Muscle layer of duodenum (tissue), 2 donors: ENCODE results near the gene UTP11.

Experiments used
- H3K27ac ChIP-seq: one replicate; pipeline ENCODE4 v1.7.0; 2013; ENCODE audit warnings: mild to moderate bottlenecking, low read length
- H3K27me3 ChIP-seq: one replicate; pipeline ENCODE4 v1.7.0; 2013; ENCODE audit warnings: low read depth, mild to moderate bottlenecking, control low read depth, low read length
- H3K36me3 ChIP-seq, 2 donors: one replicate each; pipeline ENCODE4 v1.7.0; 2013; ENCODE audit warnings: low read length in 2 of 2, control low read depth in 1 of 2, mild to moderate bottlenecking in 1 of 2; ENCODE audit not compliant: insufficient read depth in 2 of 2, control insufficient read depth in 1 of 2
- H3K4me1 ChIP-seq, 2 donors: one replicate each; pipeline ENCODE4 v1.7.0; 2013; ENCODE audit warnings: low read length in 2 of 2, mild to moderate bottlenecking in 2 of 2, control low read depth in 1 of 2, moderate library complexity in 1 of 2; ENCODE audit not compliant: insufficient read depth in 2 of 2, control insufficient read depth in 1 of 2
- H3K4me3 ChIP-seq, 2 donors: one replicate each; pipeline ENCODE4 v1.7.0; 2013; ENCODE audit warnings: low read length in 2 of 2, low read depth in 1 of 2, mild to moderate bottlenecking in 1 of 2
- H3K9me3 ChIP-seq, 2 donors: one replicate each; pipeline ENCODE4 v1.7.0; 2013; ENCODE audit warnings: low read length in 2 of 2, control low read depth in 1 of 2, mild to moderate bottlenecking in 1 of 2; ENCODE audit not compliant: control insufficient read depth in 1 of 2
- donor health status: healthy.

The UTP11 gene

DNA sequence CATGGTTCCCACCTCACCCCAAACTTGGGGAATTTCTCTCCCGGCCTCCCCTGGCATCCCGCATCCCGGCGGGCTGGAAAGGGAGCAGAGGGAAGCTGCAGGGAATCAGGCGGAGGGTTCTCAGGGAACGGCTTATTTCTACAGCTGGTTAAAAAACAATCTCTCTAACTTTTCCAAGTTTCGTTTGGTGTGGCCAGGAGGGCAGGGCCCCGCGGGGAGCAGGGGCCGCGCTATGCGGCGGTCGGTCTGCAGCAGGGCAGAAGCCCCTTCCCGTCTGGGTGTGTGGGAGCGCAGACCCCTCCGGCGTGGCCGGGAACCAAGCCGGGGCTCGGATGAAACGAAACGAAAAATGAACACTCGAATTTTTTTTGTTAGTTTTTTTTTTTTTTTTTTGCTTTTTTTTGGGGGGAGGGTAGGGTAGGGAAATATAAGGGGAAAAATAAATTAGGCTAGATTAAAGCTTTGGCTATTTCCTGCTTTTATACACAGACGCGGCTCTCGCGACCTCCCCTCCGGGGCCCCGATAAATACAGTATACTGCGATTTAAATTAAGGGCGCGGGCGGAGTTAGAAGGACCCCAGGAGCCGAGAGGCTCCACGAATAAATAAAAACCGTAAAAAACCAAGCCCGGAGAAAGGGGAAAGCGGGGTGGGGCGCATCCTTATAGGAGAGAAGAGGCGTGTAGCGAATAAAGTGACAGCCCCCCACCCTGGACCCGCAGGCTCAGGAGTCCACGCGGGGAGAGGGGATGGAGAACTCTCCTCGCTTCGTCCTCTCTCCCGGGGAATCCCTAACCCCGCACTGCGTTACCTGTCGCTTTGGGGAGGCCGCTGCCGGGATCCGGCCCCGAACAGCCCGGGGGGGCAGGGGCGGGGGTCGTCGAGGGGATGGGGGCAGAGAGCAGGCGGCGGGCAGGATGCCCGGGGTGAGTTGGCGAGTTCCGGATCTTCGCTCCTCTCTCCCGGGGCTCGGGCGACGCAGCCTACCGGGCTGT is 32.0 kb downstream of the UTP11 start:
- H3K4me1 ChIP-seq: peaks cover 4 to 28% of the 10 kb centered on the region in 2 donors
- no peaks in the 10 kb centered on the region for H3K9me3 ChIP-seq
- H3K27ac ChIP-seq: no peak overlapping the region
- no peaks in the 10 kb centered on the region for H3K36me3 ChIP-seq
- H3K4me3 ChIP-seq: peak overlapping the region in 1 of 2 donors; percentile 9
- peaks cover 66% of the 10 kb centered on the region for H3K27me3 ChIP-seq

DNA sequence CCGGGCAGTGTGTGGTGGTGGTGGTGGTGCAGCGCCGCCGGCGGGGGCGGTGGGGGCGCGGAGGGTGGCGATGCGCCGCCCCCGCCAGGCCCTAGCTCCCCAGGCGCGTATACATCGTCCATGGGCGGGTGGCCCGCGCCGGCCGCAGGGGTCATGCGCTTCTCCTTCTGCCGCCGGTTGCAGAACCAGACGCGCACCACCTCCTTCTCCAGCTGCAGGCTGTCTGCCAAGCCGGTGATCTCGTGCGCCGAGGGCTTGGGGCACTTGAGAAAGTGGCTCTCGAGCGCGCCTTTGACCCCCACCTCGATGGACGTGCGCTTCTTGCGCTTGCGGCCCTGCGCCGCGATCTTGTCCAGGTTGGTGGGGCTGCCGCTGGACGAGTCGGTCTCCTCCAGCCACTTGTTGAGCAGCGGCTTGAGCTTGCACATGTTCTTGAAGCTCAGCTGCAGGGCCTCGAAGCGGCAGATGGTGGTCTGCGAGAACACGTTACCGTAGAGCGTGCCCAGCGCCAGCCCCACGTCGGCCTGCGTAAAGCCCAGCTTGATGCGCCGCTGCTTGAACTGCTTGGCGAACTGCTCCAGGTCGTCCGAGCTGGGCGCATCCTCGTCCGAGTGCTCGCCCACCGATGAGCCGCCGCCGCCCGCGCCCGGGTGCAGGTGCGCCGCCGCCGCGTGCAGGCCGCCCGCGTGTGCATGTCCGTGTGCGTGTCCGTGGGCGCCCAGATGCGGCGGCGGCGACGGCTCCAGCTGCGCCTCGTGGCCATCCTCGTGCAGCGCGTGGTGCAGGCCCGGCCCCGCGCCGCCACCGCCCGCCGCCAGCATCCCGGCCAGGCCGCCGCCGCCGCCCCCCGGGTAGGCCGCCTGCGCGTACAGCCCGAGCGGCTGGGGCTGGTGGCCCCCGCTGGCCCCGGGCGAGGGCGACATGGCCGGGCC is 33.1 kb downstream of the UTP11 start:
- Histone ChIP-seq H3K4me1 (peaks cover 4 to 28% of the 10 kb centered on the region in 2 donors), H3K36me3 (no peaks in the 10 kb centered on the region), H3K9me3 (no peaks in the 10 kb centered on the region), H3K27ac (no peak overlapping the region), H3K4me3 (peak overlapping the region in 1 of 2 donors; percentile 25), H3K27me3 (peaks cover 57% of the 10 kb centered on the region)

DNA sequence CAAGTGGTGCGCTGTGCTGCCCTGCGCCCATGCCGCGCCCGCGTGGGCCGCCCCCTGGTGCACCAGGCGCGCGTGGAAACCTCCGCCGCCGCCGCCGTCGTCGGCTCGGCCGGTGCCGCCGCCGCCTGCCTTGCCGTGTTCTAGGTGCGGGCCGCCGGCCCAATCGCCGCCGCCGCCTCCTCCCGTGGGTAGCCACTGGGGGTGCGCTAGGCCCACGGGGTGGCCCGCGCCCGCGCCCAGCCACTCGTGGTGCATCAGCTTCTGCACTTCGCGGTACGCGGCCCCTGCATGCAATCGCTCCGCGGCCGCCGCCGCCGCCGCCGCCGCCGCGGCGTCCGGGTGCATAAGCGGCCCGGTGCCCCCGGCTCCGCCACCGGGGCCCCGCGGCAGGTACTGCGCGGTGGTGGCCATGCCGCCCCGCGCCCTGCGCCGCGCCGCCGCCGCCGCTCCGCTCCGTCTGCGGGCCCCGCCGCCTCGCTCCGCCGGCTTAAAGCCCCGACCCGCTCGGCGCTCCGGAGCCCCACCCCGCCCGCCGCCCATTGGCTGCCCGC is 33.9 kb downstream of the UTP11 start, which contains the start of gene POU3F1:
Gene POU3F1, minus strand, starts transcription at position 461 of the 551 bp plus-strand sequence. Its CDS starts 50 bp downstream, at position 411.
- Histone ChIP-seq H3K27me3 (peaks cover 51% of the 10 kb centered on the region), H3K36me3 (no peaks in the 10 kb centered on the region), H3K4me3 (peak within 1 kb of the TSS; percentile 42 to 79), H3K4me1 (peaks cover 4 to 28% of the 10 kb centered on the region in 2 donors), H3K9me3 (no peaks in the 10 kb centered on the region), H3K27ac (no peak within 1 kb of the TSS)

DNA sequence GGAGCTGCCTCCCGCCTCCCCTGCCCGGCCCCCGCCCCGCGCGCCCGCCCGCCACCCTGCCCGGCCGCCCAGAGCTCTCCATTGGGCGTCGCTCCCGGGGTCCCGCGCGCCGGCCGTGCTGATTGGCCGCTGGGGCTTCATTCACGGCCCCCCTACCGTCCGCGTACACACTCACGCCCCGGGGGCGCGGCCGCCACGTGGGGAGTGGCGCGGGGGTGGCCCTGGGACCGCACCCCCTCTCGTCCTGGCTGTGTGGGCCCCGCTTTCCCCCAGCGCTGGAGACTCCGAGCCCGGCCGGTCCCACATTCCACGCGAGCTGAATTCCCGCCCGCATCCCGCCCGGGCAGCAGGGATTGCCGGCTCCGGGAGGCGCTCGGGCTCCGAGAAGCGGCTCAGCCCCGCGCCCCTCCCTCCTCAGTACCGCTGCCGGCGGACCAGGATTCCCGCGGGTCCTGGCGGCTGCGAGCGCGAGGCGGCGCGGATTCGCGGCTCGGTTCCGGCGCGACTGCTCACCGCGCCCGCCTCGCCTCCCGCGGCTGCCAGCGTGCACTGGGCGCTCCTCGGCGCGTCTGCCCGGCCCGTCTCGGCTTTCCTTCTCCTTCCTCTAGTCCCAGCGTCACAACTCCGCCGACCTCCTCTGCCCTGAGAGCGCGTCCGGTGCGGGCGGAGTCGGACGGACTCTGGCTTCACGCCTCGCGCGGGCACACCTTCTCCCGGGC is 34.5 kb downstream of the UTP11 start:
- Histone ChIP-seq H3K4me3 (peak overlapping the region; percentile 42 to 79), H3K9me3 (no peaks in the 10 kb centered on the region), H3K36me3 (no peaks in the 10 kb centered on the region), H3K4me1 (peaks cover 4 to 28% of the 10 kb centered on the region in 2 donors), H3K27me3 (peaks cover 46% of the 10 kb centered on the region), H3K27ac (no peak overlapping the region)

- Histone ChIP-seq H3K4me3 (peak overlapping the region; percentile 42 to 79), H3K36me3 (no peaks in the 10 kb centered on the region), H3K4me1 (peaks cover 4 to 28% of the 10 kb centered on the region in 2 donors), H3K27me3 (peaks cover 40% of the 10 kb centered on the region), H3K9me3 (no peaks in the 10 kb centered on the region), H3K27ac (no peak overlapping the region)
Observed at GRCh38 chr1:38047603-38048141, 35.1 kb downstream of the UTP11 start.

DNA sequence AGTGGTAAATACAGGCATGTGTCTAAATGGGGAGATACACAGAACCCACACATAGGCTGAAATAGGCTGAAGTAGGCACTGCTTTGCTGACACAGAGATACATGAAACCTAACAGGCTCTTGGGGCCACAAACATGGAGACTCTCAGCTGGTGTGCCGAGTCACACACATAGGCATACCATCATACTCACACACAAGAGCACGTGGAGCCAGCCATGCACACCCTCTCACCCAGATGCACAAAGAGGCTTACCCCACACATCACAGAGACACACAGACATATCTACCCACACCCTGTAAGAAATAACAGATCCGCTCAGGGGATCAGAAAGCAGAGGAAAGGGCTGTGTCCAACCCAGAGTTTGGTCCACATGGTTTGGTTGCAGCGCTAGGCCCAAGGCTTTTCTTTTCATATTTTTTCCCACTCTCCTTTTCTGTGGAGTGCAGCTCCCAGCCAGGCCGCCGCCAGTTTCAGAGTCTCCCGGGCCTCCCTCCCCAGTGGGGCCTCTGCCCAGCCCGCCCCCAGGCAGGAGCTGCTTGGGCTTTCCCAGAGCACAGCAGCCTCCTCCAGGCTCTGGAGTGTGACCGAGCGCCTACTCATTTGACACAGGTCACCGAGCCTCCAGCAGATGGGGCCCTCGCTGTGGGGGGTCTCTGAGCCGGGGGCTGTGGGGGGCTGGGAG is 38.0 kb downstream of the UTP11 start:
- Histone ChIP-seq H3K27me3 (peaks cover 16% of the 10 kb centered on the region), H3K4me3 (no peak overlapping the region), H3K27ac (no peak overlapping the region), H3K36me3 (no peaks in the 10 kb centered on the region), H3K9me3 (no peaks in the 10 kb centered on the region), H3K4me1 (peaks cover 4 to 14% of the 10 kb centered on the region in 2 donors)

DNA sequence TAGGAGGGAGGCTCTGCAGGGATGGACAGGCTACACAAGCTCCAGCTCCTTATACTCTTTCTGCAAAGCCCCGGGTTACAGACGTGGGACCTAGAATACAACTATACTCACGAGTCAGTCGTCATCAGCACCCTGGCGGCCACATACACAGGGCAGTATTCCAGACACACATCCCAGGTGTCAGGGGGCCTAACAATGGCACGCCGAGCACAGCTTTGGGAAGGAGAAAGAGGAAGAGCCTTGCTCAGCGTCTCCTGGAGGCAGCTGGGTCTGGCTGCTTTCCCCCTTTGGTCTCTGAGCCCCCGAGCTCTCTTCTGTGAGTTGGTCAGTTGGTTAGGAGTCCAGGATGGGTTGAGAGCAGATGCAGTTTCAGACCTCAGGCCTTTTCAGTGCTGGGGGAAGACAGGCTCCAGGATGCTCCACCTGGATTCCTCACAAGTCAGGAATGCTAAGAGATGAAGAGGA is 38.6 kb downstream of the UTP11 start:
- Histone ChIP-seq H3K9me3 (no peaks in the 10 kb centered on the region), H3K36me3 (no peaks in the 10 kb centered on the region), H3K27ac (no peak overlapping the region), H3K27me3 (peaks cover 13% of the 10 kb centered on the region), H3K4me3 (no peak overlapping the region), H3K4me1 (peaks cover 4 to 10% of the 10 kb centered on the region in 2 donors)

- Histone ChIP-seq H3K9me3 (no peaks in the 10 kb centered on the region), H3K36me3 (no peaks in the 10 kb centered on the region), H3K4me3 (no peak overlapping the region), H3K4me1 (peaks cover 2 to 3% of the 10 kb centered on the region in 2 donors), H3K27me3 (peaks cover 7% of the 10 kb centered on the region), H3K27ac (no peak overlapping the region)
Observed at GRCh38 chr1:38052750-38053415, 40.3 kb downstream of the UTP11 start.

DNA sequence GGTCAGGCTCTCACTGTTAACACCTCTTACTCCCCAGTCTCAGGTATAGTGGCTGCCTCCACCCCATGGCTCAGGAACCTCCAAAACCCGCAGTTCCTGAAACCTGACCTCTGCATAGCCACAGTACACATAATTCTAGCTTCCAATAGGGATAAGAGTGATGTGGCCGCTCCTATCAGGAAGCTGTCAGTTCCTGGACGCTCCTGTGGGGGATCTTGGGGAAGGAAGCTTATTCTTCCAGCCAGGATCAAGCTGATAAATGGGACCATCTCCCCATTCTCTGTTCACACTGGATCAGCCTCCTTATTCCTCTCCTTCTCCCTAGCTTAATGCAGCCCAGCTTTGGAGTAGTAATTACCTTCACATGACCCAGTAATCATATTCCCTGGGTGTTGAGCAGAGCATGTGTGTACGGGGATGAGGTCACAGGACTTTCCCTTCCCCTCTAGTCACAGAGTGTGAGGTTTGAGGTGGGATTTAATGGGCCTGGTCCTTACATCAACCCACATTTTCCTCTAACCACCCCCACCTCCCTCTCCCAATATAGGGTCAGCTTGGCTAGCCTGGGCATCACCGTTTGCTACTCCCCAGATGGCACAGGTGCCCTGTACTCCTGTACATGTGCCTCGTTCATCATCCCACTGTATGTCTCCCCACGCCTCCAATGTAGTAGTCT is 41.0 kb downstream of the UTP11 start:
- Histone ChIP-seq H3K27ac (no peak overlapping the region), H3K4me3 (no peak overlapping the region), H3K27me3 (peaks cover under 1% of the 10 kb centered on the region), H3K4me1 (no peaks in the 10 kb centered on the region), H3K36me3 (no peaks in the 10 kb centered on the region), H3K9me3 (no peaks in the 10 kb centered on the region)
